ENCODE results near the gene SLC38A9.

The SLC38A9 gene

GRCh38 chr5:55715519-55716078 lies 3.5 kb upstream of the SLC38A9 start:
- TF ChIP-seq CTCF (conservative IDR thresholded peaks at IDR 0.05), result no peak
- no peak overlapping the region for H3K27ac ChIP-seq

- H3K27ac ChIP-seq, result no peak overlapping the region
- no peak for TF ChIP-seq CTCF (conservative IDR thresholded peaks at IDR 0.05)
These were observed 2.6 kb upstream of the SLC38A9 start for GRCh38 chr5:55714749-55715148.

DNA sequence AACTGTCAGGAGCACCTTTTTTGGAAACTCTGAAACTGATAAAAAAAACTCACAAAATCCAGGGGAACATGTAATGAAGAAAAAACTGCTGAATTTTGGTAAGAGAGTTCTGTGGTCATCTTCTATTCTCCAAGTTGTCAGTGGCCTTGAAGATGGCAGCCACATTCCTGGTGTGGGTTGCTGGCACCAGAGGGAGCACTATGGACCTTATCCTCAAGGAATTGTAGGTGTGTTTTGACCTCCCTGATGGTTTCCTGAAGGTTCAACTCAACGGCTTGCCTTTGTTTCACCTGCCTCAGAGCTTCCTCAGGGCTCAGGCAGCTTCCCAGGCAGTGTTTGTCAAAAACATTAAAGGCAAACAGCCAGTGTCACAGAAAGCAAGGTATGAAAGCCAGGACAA lies 2.2 kb upstream of the SLC38A9 start:
- H3K27ac ChIP-seq, result no peak overlapping the region
- TF ChIP-seq CTCF (conservative IDR thresholded peaks at IDR 0.05), result no peak

GRCh38 chr5:55713871-55714270 lies 1.7 kb upstream of the SLC38A9 start:
- H3K27ac ChIP-seq, result no peak overlapping the region
- no peak for TF ChIP-seq CTCF (conservative IDR thresholded peaks at IDR 0.05)

- TF ChIP-seq CTCF (conservative IDR thresholded peaks at IDR 0.05), result no peak
- peak overlapping the region; percentile 50; the same call in 1 of the 2 replicates for H3K27ac ChIP-seq
These were observed 559 bp downstream of the SLC38A9 start for GRCh38 chr5:55711507-55712022.

DNA sequence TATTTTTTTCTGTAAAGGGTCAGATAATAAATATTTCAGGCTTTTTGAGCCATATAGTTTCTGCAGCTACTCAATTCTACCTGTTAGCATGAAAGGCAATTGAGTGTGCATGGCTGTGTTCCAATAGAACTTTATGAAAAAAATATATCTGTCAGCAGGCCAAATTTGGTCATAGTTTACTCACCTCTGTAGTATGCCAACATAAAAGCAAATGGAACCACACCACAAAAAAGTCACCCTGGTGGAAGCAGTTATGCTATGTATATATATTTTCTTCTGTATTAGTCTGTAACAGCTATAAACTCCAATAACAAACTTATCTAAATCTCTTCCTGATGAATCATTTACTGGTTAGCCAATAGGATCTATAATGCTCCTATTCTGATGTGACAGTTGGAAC lies 3.4 kb downstream of the SLC38A9 start:
- H3K27ac ChIP-seq, result no peak overlapping the region
- TF ChIP-seq CTCF (conservative IDR thresholded peaks at IDR 0.05), result no peak

DNA sequence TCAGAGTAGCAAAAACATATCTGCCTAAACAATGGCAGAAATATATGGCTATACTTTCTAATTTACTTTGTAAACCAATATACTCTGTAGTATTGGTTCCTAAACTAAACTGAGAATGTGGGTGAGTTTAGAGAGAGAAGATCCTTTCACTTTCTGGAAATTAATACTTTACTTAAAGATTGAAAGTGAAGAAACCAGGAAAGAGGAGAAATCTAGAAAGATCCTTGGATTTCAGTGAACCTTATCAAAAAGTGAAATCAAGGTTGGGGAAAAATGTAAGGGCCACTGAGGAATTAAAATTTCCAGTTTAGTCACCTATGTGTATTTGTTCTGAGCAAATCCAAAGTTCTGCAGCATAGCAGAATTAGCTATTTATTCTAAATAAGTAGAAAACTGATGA lies 5.9 kb downstream of the SLC38A9 start:
- no peak for TF ChIP-seq CTCF (conservative IDR thresholded peaks at IDR 0.05)
- no peak overlapping the region for H3K27ac ChIP-seq
